ENCODE measurements around the gene MALRD1.

Gene MALRD1

GRCh38 chr10:19561181-19561580, 512.6 kb downstream of the MALRD1 start:
- DNase-seq (ENCODE audit: insufficient read length, low spot score) (no peak), FAIRE-seq (no peak)

GRCh38 chr10:19563388-19564141, 515.0 kb downstream of the MALRD1 start:
- FAIRE-seq (no peak), DNase-seq (ENCODE audit: insufficient read length, low spot score) (no peak)

- FAIRE-seq (no peak), DNase-seq (ENCODE audit: insufficient read length, low spot score) (no peak)
Observed at GRCh38 chr10:19570120-19570519, 521.5 kb downstream of the MALRD1 start.

- no peak for FAIRE-seq
- no peak for DNase-seq (ENCODE audit: insufficient read length, low spot score)
Observed at GRCh38 chr10:19570991-19571390, 522.4 kb downstream of the MALRD1 start.

- FAIRE-seq (no peak), DNase-seq (ENCODE audit: insufficient read length, low spot score) (no peak)
Observed at GRCh38 chr10:19572056-19572455, 523.5 kb downstream of the MALRD1 start.

GRCh38 chr10:19576576-19576975, 528.0 kb downstream of the MALRD1 start:
- no peak for FAIRE-seq
- DNase-seq (ENCODE audit: insufficient read length, low spot score): no peak

GRCh38 chr10:19577381-19577780, 528.8 kb downstream of the MALRD1 start:
- no peak for FAIRE-seq
- DNase-seq (ENCODE audit: insufficient read length, low spot score): no peak

- DNase-seq (ENCODE audit: insufficient read length, low spot score) (no peak), FAIRE-seq (no peak)
Observed at GRCh38 chr10:19577807-19578206, 529.2 kb downstream of the MALRD1 start.

GRCh38 chr10:19578571-19578970, 530.0 kb downstream of the MALRD1 start:
- no peak for FAIRE-seq
- no peak for DNase-seq (ENCODE audit: insufficient read length, low spot score)

- FAIRE-seq: no peak
Observed at GRCh38 chr10:19579761-19580545, 531.4 kb downstream of the MALRD1 start.

GRCh38 chr10:19580691-19581090, 532.1 kb downstream of the MALRD1 start:
- FAIRE-seq: no peak
- no peak for DNase-seq (ENCODE audit: insufficient read length, low spot score)

More at GRCh38 chr10:19579761-19580545, 531.4 kb downstream of the MALRD1 start:
- DNase-seq (ENCODE audit: insufficient read length, low spot score): no peak

GRCh38 chr10:19588608-19589007, 540.0 kb downstream of the MALRD1 start:
- DNase-seq (ENCODE audit: insufficient read length, low spot score) (no peak), FAIRE-seq (no peak)

- FAIRE-seq: no peak
- DNase-seq (ENCODE audit: insufficient read length, low spot score): no peak
Observed at GRCh38 chr10:19592276-19592675, 543.7 kb downstream of the MALRD1 start.

- DNase-seq (ENCODE audit: insufficient read length, low spot score) (no peak), FAIRE-seq (no peak)
Observed at GRCh38 chr10:19595212-19595845, 546.7 kb downstream of the MALRD1 start.

- FAIRE-seq: no peak
- DNase-seq (ENCODE audit: insufficient read length, low spot score): no peak
Observed at GRCh38 chr10:19605806-19606205, 557.2 kb downstream of the MALRD1 start.

GRCh38 chr10:19606968-19607367, 558.4 kb downstream of the MALRD1 start:
- FAIRE-seq (no peak), DNase-seq (ENCODE audit: insufficient read length, low spot score) (no peak)

- DNase-seq (ENCODE audit: insufficient read length, low spot score) (no peak), FAIRE-seq (no peak)
Observed at GRCh38 chr10:19611775-19612174, 563.2 kb downstream of the MALRD1 start.

- no peak for DNase-seq (ENCODE audit: insufficient read length, low spot score)
- no peak for FAIRE-seq
Observed at GRCh38 chr10:19616966-19617365, 568.4 kb downstream of the MALRD1 start.

- FAIRE-seq: no peak
- no peak for DNase-seq (ENCODE audit: insufficient read length, low spot score)
Observed at GRCh38 chr10:19620811-19621210, 572.2 kb downstream of the MALRD1 start.

- FAIRE-seq: no peak
- no peak for DNase-seq (ENCODE audit: insufficient read length, low spot score)
Observed at GRCh38 chr10:19623321-19623720, 574.7 kb downstream of the MALRD1 start.

- DNase-seq (ENCODE audit: insufficient read length, low spot score) (no peak), FAIRE-seq (no peak)
Observed at GRCh38 chr10:19626156-19626555, 577.6 kb downstream of the MALRD1 start.

Data from GM19239 (cell line).